GM06990 (cell line): ENCODE results near the gene TET1.
A peak's percentile ranks its signal among the peaks of the same experiment; 100 is the strongest.

ENCODE experiments used
- DNase-seq: peaks from one replicate; pipeline ENCODE4 v3.0.0-alpha.2; 2011; ENCODE audit not compliant: insufficient read length; ENCODE audit errors: extremely low read depth
- H3K27me3 ChIP-seq: replicated peaks from 2 replicates; pipeline ENCODE4 v1.6.0; 2011; ENCODE audit warnings: low read length; ENCODE audit not compliant: control insufficient read depth, insufficient read depth
- H3K36me3 ChIP-seq: 2 replicates; pipeline ENCODE4 v1.5.1; 2011; ENCODE audit warnings: low read length; ENCODE audit not compliant: control insufficient read depth, insufficient read depth
- H3K4me3 ChIP-seq: replicated peaks from 2 replicates; pipeline ENCODE4 v1.5.1; 2011; ENCODE audit warnings: low read depth, mild to moderate bottlenecking, control low read depth, low read length
- TF ChIP-seq, protein P1 (sequence below): IDR thresholded peaks from 2 replicates; pipeline ENCODE4 v1.5.1; 2011; ENCODE audit warnings: low read length, control low read depth, mild to moderate bottlenecking, inconsistent platforms; ENCODE audit not compliant: insufficient read depth, poor library complexity, severe bottlenecking

Gene TET1

DNA sequence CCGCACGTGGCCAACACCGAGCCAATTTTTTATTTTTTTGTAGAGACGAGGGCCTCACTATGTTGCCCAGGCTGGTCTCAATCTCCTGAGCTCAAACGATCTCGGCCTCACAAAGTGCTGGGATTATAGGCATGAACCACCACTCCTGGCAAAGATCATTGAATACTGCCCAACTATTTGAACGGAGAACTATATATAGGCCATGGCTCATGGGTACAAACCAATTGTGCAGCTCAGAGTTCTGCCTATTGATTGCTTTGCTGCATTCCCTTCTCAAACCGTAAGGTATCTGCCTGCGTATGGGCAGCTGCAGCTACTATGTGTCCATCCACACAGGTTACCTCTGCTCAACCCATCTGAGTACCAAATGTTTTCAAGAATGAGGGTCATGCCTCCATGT lies 23.2 kb upstream of the TET1 start:
- H3K4me3 ChIP-seq, result no peak overlapping the region
- no peaks in the 10 kb centered on the region for H3K27me3 ChIP-seq
- TF ChIP-seq, protein P1, sequence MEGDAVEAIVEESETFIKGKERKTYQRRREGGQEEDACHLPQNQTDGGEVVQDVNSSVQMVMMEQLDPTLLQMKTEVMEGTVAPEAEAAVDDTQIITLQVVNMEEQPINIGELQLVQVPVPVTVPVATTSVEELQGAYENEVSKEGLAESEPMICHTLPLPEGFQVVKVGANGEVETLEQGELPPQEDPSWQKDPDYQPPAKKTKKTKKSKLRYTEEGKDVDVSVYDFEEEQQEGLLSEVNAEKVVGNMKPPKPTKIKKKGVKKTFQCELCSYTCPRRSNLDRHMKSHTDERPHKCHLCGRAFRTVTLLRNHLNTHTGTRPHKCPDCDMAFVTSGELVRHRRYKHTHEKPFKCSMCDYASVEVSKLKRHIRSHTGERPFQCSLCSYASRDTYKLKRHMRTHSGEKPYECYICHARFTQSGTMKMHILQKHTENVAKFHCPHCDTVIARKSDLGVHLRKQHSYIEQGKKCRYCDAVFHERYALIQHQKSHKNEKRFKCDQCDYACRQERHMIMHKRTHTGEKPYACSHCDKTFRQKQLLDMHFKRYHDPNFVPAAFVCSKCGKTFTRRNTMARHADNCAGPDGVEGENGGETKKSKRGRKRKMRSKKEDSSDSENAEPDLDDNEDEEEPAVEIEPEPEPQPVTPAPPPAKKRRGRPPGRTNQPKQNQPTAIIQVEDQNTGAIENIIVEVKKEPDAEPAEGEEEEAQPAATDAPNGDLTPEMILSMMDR, result no peak
- H3K36me3 ChIP-seq, result no peaks in the 10 kb centered on the region
- DNase-seq, result no peak

DNA sequence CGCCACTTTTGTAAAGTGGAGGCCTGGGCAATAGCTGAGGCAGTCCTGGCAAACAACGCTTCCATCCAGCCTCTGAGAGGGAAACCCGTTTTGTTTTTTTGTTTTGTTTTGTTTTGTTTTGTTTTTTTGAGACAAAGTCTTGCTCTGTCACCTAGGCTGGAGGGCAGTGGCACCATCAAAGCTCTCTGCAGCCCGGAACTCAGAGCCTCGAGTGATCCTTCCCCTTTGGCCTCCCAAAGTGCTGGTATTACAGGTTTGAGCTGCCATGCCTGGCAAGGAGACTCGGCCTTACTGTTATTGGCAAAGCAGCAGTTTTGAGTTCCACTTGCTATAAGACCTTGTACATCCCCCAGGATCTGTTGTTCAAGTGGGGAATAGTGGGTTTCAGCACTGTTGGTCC lies 22.3 kb upstream of the TET1 start:
- no peaks in the 10 kb centered on the region for H3K27me3 ChIP-seq
- no peak overlapping the region for H3K4me3 ChIP-seq

DNA sequence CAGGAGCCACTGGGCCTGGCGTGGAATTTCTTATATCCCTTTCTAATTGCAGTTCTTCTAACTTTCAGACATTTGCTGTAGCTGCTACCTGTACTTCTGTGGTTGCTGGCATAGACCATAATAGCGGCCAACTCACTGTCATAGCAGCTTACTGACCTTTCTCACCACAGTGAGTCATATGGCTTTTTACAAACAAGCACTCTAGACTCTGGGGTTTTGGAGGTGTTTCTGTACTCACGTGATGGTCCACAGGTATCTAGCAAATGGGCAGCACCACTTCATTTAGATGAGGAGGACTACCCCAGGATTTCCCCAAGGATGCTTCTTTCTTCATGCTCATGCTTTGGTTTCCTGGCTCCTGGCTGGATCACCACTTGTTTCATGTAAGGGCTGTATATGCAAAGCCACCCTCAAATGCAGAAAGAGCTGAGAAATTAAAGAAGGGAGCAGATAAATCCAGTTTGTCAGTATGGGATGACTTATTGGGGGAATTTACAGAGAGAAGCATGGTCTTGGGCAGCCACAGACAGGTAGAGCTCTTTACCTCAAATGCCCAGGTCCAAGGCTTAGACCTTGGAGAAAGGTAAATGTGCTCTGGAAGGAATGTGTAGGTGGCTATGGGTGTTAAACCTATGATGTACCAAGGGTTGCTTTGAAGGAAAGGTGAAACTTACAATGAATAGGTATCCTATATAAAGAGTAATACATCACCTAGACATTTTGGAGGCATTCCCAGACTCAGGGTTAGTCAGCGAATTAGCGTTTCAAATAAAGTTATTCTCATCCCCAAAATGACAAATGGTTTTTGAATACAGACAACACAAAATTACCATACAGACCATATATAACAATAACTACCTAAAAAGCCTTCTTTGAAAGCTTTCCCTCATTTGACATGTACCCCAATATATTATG lies 16.9 kb upstream of the TET1 start:
- Histone ChIP-seq H3K36me3 (no peaks in the 10 kb centered on the region), H3K27me3 (no peaks in the 10 kb centered on the region), H3K4me3 (no peak overlapping the region)
- TF ChIP-seq, protein P1, result no peak
- DNase-seq, result no peak

More for the DNA sequence above, 22.3 kb upstream of the TET1 start:
- no peaks in the 10 kb centered on the region for H3K36me3 ChIP-seq
- no peak for DNase-seq
- TF ChIP-seq, protein P1, result no peak

DNA sequence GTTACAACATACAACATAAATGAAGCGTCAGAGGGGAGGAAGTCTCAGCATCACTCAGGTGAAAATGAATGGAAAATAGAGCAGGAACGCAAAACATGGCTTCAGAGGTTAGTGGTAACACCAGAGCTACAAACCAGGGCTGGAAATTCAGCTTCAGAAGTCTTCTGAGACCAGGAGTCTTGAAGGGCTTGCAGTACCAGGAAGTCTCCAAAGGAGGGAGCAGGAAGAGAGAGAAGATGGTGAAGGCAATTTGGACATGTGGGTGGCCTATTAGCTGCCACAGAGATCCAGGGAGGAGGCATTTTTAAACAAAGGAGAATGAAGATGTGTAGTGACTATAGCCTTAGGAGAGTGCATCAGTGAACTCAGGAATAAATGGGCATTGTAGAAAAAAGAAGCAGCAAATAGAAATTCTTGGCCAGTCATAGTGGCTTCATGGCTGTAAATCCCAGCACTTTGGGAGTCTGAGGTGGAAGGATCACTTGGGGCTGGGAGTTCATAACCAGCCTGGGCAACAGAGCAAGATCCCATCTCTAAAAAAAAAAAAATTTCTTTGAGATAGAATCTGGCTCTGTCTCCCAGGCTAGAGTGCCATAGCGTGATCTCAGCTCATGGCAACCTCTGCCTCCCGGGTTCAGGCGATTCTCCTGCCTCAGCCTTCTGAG lies 9.3 kb upstream of the TET1 start:
- TF ChIP-seq, protein P1, result peak; percentile 81
- no peaks in the 10 kb centered on the region for H3K27me3 ChIP-seq

DNA sequence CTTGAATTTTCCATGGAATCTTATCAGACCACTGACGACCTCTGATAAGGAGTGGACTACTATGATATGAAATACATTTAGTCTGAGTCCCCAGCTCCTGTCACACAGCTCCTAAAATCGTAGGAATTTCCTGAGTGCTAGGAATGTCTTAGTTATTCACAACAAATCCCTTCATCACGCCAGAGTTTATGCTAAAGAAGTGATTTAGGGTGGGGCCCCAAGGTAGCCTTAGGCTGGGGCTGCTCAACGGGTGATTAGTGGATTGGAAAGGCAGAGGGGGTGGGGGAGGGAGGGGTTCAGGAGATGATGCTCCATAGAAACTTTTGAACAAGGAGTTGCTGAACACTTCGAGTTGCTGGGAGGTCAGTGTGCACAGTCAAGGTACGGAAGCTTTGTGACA lies 7.0 kb upstream of the TET1 start:
- Histone ChIP-seq H3K4me3 (no peak overlapping the region), H3K36me3 (no peaks in the 10 kb centered on the region), H3K27me3 (no peaks in the 10 kb centered on the region)
- DNase-seq, result no peak
- TF ChIP-seq, protein P1, result no peak

More for the DNA sequence above, 9.3 kb upstream of the TET1 start:
- Histone ChIP-seq H3K4me3 (no peak overlapping the region), H3K36me3 (no peaks in the 10 kb centered on the region)
- no peak for DNase-seq
